Measurements from ENCODE around the gene ZNFX1. TPM values are rescaled to one million over a fixed set of nuclear protein-coding genes. Genes with fewer than 3 reads are reported as not detected.
"Not testable (repeated sequence)": the region's sequence is repeated elsewhere in the genome, so short reads cannot be mapped to it uniquely, and the experiment has no call there.

ZNFX1 gene
- total RNA-seq, 1 experiment from 2014 or later = 11.0 TPM

DNA sequence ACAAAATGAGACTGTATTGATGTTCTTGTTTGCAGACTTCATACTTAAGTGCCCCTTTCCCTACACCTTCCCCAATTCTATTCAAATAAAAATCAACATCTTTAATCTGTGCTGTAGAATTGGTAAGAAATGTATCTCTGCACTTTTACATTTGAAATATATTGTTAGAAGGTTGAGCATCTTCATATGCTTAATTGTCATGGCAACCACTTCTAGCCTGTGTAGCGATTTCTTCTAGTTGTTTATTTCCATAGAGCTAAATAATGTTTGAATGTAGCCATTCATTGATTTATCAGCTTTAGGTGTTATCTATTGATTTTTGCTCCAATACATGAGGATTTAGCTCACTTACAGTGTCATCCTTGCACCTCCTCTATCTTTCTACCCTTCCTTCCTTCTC, 37.7 kb upstream of the ZNFX1 start:
- ChIA-PET POLR2A (no interaction called here), CTCF (interaction anchor here (0.5 kb wide), 1 partner anchor 27 kb away, joined by 4 read pairs; no protein-coding TSS in a partner anchor)
- DNase-seq (ENCODE audit: low spot score) (no peak), ATAC-seq (no peak)
- TF ChIP-seq NFATC4 (CRISPR knock-in tag; IDR thresholded peaks at IDR 0.05) = no peak
- TF ChIP-seq ELF4 (CRISPR knock-in tag; IDR thresholded peaks at IDR 0.05; ENCODE audit: low read depth) = no peak
- TF ChIP-seq, protein P1, sequence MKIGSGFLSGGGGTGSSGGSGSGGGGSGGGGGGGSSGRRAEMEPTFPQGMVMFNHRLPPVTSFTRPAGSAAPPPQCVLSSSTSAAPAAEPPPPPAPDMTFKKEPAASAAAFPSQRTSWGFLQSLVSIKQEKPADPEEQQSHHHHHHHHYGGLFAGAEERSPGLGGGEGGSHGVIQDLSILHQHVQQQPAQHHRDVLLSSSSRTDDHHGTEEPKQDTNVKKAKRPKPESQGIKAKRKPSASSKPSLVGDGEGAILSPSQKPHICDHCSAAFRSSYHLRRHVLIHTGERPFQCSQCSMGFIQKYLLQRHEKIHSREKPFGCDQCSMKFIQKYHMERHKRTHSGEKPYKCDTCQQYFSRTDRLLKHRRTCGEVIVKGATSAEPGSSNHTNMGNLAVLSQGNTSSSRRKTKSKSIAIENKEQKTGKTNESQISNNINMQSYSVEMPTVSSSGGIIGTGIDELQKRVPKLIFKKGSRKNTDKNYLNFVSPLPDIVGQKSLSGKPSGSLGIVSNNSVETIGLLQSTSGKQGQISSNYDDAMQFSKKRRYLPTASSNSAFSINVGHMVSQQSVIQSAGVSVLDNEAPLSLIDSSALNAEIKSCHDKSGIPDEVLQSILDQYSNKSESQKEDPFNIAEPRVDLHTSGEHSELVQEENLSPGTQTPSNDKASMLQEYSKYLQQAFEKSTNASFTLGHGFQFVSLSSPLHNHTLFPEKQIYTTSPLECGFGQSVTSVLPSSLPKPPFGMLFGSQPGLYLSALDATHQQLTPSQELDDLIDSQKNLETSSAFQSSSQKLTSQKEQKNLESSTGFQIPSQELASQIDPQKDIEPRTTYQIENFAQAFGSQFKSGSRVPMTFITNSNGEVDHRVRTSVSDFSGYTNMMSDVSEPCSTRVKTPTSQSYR (CRISPR knock-in tag; IDR thresholded peaks at IDR 0.05) = no peak
- TF ChIP-seq, protein P2, sequence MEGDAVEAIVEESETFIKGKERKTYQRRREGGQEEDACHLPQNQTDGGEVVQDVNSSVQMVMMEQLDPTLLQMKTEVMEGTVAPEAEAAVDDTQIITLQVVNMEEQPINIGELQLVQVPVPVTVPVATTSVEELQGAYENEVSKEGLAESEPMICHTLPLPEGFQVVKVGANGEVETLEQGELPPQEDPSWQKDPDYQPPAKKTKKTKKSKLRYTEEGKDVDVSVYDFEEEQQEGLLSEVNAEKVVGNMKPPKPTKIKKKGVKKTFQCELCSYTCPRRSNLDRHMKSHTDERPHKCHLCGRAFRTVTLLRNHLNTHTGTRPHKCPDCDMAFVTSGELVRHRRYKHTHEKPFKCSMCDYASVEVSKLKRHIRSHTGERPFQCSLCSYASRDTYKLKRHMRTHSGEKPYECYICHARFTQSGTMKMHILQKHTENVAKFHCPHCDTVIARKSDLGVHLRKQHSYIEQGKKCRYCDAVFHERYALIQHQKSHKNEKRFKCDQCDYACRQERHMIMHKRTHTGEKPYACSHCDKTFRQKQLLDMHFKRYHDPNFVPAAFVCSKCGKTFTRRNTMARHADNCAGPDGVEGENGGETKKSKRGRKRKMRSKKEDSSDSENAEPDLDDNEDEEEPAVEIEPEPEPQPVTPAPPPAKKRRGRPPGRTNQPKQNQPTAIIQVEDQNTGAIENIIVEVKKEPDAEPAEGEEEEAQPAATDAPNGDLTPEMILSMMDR (IDR thresholded peaks at IDR 0.05) = no peak
- no peak for TF ChIP-seq MXD4 (CRISPR knock-in tag; IDR thresholded peaks at IDR 0.05; ENCODE audit: borderline replicate concordance)
- TF ChIP-seq TP53 (CRISPR knock-in tag; IDR thresholded peaks at IDR 0.05) = no peak
- TF ChIP-seq, protein P3, sequence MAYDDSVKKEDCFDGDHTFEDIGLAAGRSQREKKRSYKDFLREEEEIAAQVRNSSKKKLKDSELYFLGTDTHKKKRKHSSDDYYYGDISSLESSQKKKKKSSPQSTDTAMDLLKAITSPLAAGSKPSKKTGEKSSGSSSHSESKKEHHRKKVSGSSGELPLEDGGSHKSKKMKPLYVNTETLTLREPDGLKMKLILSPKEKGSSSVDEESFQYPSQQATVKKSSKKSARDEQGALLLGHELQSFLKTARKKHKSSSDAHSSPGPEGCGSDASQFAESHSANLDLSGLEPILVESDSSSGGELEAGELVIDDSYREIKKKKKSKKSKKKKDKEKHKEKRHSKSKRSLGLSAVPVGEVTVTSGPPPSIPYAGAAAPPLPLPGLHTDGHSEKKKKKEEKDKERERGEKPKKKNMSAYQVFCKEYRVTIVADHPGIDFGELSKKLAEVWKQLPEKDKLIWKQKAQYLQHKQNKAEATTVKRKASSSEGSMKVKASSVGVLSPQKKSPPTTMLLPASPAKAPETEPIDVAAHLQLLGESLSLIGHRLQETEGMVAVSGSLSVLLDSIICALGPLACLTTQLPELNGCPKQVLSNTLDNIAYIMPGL (CRISPR knock-in tag; IDR thresholded peaks at IDR 0.05) = no peak
- no peak for TF ChIP-seq CBFB (CRISPR knock-in tag; IDR thresholded peaks at IDR 0.05; ENCODE audit: low read depth)
- no peak for TF ChIP-seq CREB1 (CRISPR knock-in tag; IDR thresholded peaks at IDR 0.05)
- TF ChIP-seq, protein P4, sequence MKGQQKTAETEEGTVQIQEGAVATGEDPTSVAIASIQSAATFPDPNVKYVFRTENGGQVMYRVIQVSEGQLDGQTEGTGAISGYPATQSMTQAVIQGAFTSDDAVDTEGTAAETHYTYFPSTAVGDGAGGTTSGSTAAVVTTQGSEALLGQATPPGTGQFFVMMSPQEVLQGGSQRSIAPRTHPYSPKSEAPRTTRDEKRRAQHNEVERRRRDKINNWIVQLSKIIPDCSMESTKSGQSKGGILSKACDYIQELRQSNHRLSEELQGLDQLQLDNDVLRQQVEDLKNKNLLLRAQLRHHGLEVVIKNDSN (CRISPR knock-in tag; IDR thresholded peaks at IDR 0.05) = no peak
- TF ChIP-seq, protein P5, sequence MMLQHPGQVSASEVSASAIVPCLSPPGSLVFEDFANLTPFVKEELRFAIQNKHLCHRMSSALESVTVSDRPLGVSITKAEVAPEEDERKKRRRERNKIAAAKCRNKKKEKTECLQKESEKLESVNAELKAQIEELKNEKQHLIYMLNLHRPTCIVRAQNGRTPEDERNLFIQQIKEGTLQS (CRISPR knock-in tag; conservative IDR thresholded peaks at IDR 0.05) = no peak
- TF ChIP-seq SMAD4 (CRISPR knock-in tag; IDR thresholded peaks at IDR 0.05) = no peak
- no peak for TF ChIP-seq ZNF396 (CRISPR knock-in tag; IDR thresholded peaks at IDR 0.05; ENCODE audit: borderline replicate concordance)
- Mint-ChIP-seq H3K9me3 (peaks cover 6% of the 10 kb centered on the region), H3K27ac (no peak overlapping the region), H3K27me3 (ENCODE audit: low read depth) (peaks cover 74% of the 10 kb centered on the region), H3K36me3 (no peaks in the 10 kb centered on the region), H3K4me3 (no peak overlapping the region), H3K4me1 (peaks cover 10% of the 10 kb centered on the region)

DNA sequence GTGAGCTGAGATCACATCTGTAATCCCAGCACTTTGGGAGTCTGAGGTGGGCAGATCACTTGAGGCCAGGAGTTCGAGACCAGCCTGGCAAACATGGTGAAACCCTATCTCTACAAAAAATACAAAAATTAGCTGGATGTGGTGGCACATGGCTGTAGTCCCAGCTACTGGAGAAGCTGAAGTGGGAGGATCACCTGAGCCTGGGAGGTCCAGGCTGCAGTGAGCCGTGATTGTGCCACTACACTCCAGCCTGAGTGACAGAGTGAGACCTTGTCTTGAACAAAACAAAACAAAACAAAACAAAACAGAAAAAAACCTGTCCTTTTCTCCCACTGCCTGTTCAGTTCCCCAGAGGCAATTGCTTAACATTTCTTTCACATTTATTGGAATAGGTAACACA, 36.2 kb upstream of the ZNFX1 start:
- H3K27ac Mint-ChIP-seq; DNase-seq (ENCODE audit: low spot score); ATAC-seq; H3K4me3 Mint-ChIP-seq; H3K36me3 Mint-ChIP-seq; CTCF ChIA-PET; H3K4me1 Mint-ChIP-seq: not testable (repeated sequence)
- peaks cover 14% of the 10 kb centered on the region for H3K9me3 Mint-ChIP-seq
- H3K27me3 Mint-ChIP-seq (ENCODE audit: low read depth) = peaks cover 60% of the 10 kb centered on the region
- POLR2A ChIA-PET = interaction anchor here (1.2 kb wide), 1 partner anchor 36 kb away, joined by 3 read pairs; the partner anchor contains the start of gene ZNFX1

DNA sequence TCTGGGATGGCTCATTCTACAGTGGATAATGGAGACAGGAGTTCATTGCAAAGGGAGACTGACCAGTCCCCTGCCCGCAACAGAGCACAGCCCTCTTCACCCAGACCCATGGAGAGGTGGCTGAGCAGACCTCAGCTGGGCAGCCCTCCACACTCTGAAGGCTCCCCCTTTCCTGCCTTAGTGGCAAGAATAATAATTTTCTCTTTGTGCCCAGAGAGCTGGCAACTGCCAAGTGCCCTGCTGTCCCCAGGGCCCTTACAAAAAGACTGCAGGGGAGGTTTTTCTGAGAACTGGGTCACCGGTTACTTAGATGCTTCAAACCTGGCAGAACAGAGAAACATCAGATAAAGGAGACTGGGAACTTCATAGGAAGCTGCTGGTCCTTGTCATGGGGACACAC, 35.4 kb upstream of the ZNFX1 start:
- ChIA-PET POLR2A (interaction anchor here (1.2 kb wide), 1 partner anchor 35 kb away, joined by 3 read pairs; the partner anchor contains the start of gene ZNFX1), CTCF (no interaction called here)
- no peaks in the 10 kb centered on the region for H3K36me3 Mint-ChIP-seq

More for the DNA sequence above, 35.4 kb upstream of the ZNFX1 start:
- DNase-seq (ENCODE audit: low spot score) (no peak), ATAC-seq (no peak)
- Mint-ChIP-seq H3K27ac (no peak overlapping the region), H3K9me3 (peaks cover 14% of the 10 kb centered on the region), H3K27me3 (ENCODE audit: low read depth) (peaks cover 52% of the 10 kb centered on the region), H3K4me1 (no peaks in the 10 kb centered on the region), H3K4me3 (no peak overlapping the region)
- TF ChIP-seq NFYB (CRISPR knock-in tag; conservative IDR thresholded peaks at IDR 0.05; ENCODE audit: low read depth) = no peak
- TF ChIP-seq, protein P6, sequence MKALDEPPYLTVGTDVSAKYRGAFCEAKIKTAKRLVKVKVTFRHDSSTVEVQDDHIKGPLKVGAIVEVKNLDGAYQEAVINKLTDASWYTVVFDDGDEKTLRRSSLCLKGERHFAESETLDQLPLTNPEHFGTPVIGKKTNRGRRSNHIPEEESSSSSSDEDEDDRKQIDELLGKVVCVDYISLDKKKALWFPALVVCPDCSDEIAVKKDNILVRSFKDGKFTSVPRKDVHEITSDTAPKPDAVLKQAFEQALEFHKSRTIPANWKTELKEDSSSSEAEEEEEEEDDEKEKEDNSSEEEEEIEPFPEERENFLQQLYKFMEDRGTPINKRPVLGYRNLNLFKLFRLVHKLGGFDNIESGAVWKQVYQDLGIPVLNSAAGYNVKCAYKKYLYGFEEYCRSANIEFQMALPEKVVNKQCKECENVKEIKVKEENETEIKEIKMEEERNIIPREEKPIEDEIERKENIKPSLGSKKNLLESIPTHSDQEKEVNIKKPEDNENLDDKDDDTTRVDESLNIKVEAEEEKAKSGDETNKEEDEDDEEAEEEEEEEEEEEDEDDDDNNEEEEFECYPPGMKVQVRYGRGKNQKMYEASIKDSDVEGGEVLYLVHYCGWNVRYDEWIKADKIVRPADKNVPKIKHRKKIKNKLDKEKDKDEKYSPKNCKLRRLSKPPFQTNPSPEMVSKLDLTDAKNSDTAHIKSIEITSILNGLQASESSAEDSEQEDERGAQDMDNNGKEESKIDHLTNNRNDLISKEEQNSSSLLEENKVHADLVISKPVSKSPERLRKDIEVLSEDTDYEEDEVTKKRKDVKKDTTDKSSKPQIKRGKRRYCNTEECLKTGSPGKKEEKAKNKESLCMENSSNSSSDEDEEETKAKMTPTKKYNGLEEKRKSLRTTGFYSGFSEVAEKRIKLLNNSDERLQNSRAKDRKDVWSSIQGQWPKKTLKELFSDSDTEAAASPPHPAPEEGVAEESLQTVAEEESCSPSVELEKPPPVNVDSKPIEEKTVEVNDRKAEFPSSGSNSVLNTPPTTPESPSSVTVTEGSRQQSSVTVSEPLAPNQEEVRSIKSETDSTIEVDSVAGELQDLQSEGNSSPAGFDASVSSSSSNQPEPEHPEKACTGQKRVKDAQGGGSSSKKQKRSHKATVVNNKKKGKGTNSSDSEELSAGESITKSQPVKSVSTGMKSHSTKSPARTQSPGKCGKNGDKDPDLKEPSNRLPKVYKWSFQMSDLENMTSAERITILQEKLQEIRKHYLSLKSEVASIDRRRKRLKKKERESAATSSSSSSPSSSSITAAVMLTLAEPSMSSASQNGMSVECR (CRISPR knock-in tag; IDR thresholded peaks at IDR 0.05; ENCODE audit: borderline replicate concordance) = no peak
- TF ChIP-seq MXD4 (CRISPR knock-in tag; IDR thresholded peaks at IDR 0.05; ENCODE audit: borderline replicate concordance) = no peak
- TF ChIP-seq SMAD4 (CRISPR knock-in tag; IDR thresholded peaks at IDR 0.05) = no peak
- TF ChIP-seq GTF2I (CRISPR knock-in tag; conservative IDR thresholded peaks at IDR 0.05) = no peak
- TF ChIP-seq, protein P7, sequence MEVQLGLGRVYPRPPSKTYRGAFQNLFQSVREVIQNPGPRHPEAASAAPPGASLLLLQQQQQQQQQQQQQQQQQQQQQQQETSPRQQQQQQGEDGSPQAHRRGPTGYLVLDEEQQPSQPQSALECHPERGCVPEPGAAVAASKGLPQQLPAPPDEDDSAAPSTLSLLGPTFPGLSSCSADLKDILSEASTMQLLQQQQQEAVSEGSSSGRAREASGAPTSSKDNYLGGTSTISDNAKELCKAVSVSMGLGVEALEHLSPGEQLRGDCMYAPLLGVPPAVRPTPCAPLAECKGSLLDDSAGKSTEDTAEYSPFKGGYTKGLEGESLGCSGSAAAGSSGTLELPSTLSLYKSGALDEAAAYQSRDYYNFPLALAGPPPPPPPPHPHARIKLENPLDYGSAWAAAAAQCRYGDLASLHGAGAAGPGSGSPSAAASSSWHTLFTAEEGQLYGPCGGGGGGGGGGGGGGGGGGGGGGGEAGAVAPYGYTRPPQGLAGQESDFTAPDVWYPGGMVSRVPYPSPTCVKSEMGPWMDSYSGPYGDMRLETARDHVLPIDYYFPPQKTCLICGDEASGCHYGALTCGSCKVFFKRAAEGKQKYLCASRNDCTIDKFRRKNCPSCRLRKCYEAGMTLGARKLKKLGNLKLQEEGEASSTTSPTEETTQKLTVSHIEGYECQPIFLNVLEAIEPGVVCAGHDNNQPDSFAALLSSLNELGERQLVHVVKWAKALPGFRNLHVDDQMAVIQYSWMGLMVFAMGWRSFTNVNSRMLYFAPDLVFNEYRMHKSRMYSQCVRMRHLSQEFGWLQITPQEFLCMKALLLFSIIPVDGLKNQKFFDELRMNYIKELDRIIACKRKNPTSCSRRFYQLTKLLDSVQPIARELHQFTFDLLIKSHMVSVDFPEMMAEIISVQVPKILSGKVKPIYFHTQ (CRISPR knock-in tag; IDR thresholded peaks at IDR 0.05) = no peak

All from WTC11 (cell line).